Right lung (tissue), 10 donors: ENCODE data around the gene RRP12. TPM values are rescaled to one million over a fixed set of nuclear protein-coding genes. Genes with fewer than 3 reads are reported as not detected.
A peak's percentile ranks its signal among the peaks of the same experiment; 100 is the strongest.
"Not testable (repeated sequence)": the region's sequence is repeated elsewhere in the genome, so short reads cannot be mapped to it uniquely, and the experiment has no call there.

Experiments used
- DNase-seq, 2 donors: peaks; one replicate each; pipeline ENCODE4 v3.0.0-alpha.2; 2013
- long read RNA-seq, 8 donors: transcript quantifications; one replicate each; lab custom pipeline, GENCODE V29; 2026
- polyA plus RNA-seq, 5 donors: library from polyadenylated mRNA; unstranded; fragments of 120-200 nt; gene quantifications; one replicate each; pipeline versions ENCODE4 v1.2.1 to v1.2.3, GENCODE V29; 2013; ENCODE audit warnings: inconsistent platforms in 1 of 5, low replicate concordance in 1 of 5; ENCODE audit not compliant: insufficient read length in 5 of 5, insufficient read depth in 1 of 5

RRP12 gene, protein sequence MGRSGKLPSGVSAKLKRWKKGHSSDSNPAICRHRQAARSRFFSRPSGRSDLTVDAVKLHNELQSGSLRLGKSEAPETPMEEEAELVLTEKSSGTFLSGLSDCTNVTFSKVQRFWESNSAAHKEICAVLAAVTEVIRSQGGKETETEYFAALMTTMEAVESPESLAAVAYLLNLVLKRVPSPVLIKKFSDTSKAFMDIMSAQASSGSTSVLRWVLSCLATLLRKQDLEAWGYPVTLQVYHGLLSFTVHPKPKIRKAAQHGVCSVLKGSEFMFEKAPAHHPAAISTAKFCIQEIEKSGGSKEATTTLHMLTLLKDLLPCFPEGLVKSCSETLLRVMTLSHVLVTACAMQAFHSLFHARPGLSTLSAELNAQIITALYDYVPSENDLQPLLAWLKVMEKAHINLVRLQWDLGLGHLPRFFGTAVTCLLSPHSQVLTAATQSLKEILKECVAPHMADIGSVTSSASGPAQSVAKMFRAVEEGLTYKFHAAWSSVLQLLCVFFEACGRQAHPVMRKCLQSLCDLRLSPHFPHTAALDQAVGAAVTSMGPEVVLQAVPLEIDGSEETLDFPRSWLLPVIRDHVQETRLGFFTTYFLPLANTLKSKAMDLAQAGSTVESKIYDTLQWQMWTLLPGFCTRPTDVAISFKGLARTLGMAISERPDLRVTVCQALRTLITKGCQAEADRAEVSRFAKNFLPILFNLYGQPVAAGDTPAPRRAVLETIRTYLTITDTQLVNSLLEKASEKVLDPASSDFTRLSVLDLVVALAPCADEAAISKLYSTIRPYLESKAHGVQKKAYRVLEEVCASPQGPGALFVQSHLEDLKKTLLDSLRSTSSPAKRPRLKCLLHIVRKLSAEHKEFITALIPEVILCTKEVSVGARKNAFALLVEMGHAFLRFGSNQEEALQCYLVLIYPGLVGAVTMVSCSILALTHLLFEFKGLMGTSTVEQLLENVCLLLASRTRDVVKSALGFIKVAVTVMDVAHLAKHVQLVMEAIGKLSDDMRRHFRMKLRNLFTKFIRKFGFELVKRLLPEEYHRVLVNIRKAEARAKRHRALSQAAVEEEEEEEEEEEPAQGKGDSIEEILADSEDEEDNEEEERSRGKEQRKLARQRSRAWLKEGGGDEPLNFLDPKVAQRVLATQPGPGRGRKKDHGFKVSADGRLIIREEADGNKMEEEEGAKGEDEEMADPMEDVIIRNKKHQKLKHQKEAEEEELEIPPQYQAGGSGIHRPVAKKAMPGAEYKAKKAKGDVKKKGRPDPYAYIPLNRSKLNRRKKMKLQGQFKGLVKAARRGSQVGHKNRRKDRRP (N-terminal part only)
- 10 to 100 TPM; 19.0 to 30.2 (median 23.1) TPM for polyA plus RNA-seq
- long read RNA-seq, donor 1, full-length matches to known transcripts: 3 of 3 reads
- long read RNA-seq, donor 1, partial matches to known transcripts: 0 of 3 reads
- long read RNA-seq, donor 1, other reads (novel, unspliced or antisense): 0 of 3 reads
- long read RNA-seq, donor 2, full-length matches to known transcripts: 1 of 1 reads
- long read RNA-seq, donor 2, partial matches to known transcripts: 0 of 1 reads
- long read RNA-seq, donor 2, other reads (novel, unspliced or antisense): 0 of 1 reads
- long read RNA-seq, donor 3, full-length matches to known transcripts: 3 of 158 reads
- long read RNA-seq, donor 3, partial matches to known transcripts: 155 of 158 reads
- long read RNA-seq, donor 3, other reads (novel, unspliced or antisense): 0 of 158 reads
- long read RNA-seq, donor 4, full-length matches to known transcripts: 1 of 1 reads
- long read RNA-seq, donor 4, partial matches to known transcripts: 0 of 1 reads
- long read RNA-seq, donor 4, other reads (novel, unspliced or antisense): 0 of 1 reads
- long read RNA-seq, donor 5, partial matches to known transcripts: 0 of 2 reads
- long read RNA-seq, donor 5, other reads (novel, unspliced or antisense): 0 of 2 reads
- long read RNA-seq, donor 6, partial matches to known transcripts: 26 of 141 reads
- long read RNA-seq, donor 6, other reads (novel, unspliced or antisense): 114 of 141 reads
- long read RNA-seq, donor 7, full-length matches to known transcripts: 4 of 271 reads
- long read RNA-seq, donor 7, partial matches to known transcripts: 267 of 271 reads
- long read RNA-seq, donor 7, other reads (novel, unspliced or antisense): 0 of 271 reads
- long read RNA-seq, donor 8, full-length matches to known transcripts: 2 of 2 reads
- long read RNA-seq, donor 8, partial matches to known transcripts: 0 of 2 reads
- long read RNA-seq, donor 8, other reads (novel, unspliced or antisense): 0 of 2 reads

- DNase-seq: peak; percentile 95 to 97
Observed at GRCh38 chr10:97400665-97401454, at the start of gene RRP12. Gene RRP12 (minus strand): TSS chr10:97401340. CDS start chr10:97401231, 109 bp downstream.

DNA sequence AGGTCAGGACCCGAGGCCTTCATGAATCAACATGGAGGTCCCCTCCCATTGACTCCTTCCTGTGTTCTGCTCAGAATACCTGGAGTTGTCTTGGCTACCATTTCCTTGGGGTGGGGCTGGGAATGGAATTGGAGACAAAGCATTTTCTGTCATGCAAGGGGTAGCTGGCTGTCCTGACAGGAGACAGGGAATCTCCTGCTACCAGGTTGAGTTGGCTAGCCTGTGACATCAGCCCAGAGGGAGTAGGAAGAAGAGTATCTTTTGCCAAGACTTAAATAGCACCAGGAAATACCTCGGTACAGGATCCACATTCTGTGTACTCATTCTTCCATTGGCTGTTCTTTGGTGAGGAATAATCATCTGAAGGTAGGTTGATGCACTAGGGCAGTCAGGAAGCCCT lies 49.7 kb upstream of the RRP12 start:
- no peak for DNase-seq

GRCh38 chr10:97445722-97446639 lies 44.8 kb upstream of the RRP12 start, which contains the start of the genes EXOSC1 and ZDHHC16:
Gene EXOSC1 (minus strand): TSS chr10:97446006. CDS start chr10:97445985, 21 bp downstream.
Gene ZDHHC16 (plus strand): TSS chr10:97446175. CDS start chr10:97451676, 5,501 bp downstream.
- DNase-seq: peak; percentile 89 to 92

GRCh38 chr10:97445357-97445721 lies 44.2 kb upstream of the RRP12 start:
- no peak for DNase-seq

DNA sequence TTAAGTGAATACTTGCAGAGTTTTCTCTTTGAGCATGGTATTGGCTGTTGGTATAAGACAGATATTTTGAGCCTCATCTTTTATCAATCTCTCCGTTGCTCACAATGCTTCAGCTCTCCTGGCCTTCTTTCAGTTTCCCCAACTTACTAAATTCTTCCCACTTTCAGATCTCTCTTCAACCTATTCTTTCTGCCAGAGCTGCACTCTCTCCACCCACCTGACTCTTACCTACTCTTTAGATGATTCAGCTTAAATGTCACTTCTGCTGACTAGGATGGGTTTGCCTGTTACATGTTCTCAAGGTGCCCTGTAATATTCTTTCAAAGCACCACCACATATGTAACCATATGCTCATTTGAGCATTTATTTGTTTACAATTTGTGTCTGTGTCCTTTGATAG lies 43.1 kb upstream of the RRP12 start:
- DNase-seq: no peak

- no peak for DNase-seq
Observed at GRCh38 chr10:97442277-97442676, 41.1 kb upstream of the RRP12 start.

DNA sequence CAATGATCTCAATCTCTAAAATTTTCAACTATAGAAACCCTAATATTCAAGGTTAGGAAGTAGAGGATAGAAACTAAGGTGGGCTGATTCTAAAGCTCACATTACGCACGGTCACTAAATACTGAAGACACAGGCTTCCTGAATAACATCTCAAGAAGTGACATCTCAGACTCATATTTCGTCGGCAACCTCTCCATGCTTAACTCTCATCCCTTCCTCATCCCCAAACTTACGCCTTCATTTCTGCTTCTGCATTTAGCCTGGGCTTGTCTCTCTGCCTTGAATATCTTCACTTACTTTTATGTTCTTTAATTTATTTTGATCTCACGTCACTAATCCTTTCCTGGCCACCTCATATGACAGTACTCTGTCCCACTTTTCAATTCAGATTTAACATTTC lies 34.1 kb upstream of the RRP12 start:
- no peak for DNase-seq

- no peak for DNase-seq
Observed at GRCh38 chr10:97434557-97434956, 33.4 kb upstream of the RRP12 start.

DNA sequence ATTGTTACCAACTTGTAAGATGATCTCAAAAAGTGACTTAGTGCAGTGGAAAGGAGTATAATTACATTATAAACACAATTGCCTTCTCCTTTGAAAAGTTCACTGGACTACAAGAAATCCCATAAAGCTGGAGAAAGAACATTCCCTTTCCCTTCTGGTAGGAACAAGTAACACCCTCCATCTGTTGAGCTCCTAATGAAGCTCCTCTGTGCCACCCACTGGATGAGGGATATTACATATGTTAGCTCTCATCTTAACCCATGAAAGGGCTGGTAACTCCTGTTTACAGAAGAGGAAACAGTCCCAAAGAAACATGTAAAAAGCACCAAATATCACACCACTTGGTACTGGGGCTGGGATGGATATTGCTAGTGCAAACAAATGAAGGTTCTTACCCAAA lies 32.9 kb upstream of the RRP12 start:
- no peak for DNase-seq

- DNase-seq: no peak
Observed at GRCh38 chr10:97428572-97428981, 27.4 kb upstream of the RRP12 start.

GRCh38 chr10:97427571-97428179 lies 26.5 kb upstream of the RRP12 start:
- no peak for DNase-seq

- DNase-seq: no peak
Observed at GRCh38 chr10:97426776-97427570, 25.8 kb upstream of the RRP12 start.

- peak; percentile 98 to 99 for DNase-seq
Observed at GRCh38 chr10:97425964-97426775, 25.0 kb upstream of the RRP12 start, which contains the start of gene PGAM1. Gene PGAM1 (plus strand): TSS chr10:97426191. CDS start chr10:97426308, 117 bp downstream.

DNA sequence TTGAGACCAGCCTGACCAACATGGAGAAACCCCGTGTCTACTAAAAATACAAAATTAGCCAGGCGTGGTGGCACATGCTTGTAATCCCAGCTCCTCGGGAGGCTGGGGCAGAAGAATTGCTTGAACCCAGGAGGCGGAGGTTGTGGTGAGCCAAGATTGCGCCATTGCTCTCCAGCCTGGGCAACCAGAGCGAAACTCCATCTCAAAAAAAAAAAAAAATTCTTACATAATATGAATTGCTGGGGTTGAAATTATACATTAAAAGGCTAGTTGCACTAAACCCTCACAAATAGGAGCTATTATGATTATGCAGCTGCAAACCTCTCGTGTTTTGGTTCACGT lies 22.6 kb upstream of the RRP12 start:
- not testable (repeated sequence) for DNase-seq

- no peak for DNase-seq
Observed at GRCh38 chr10:97416565-97416964, 15.4 kb upstream of the RRP12 start.
